ENCODE results near the gene AK8. TPM values are rescaled to one million over a fixed set of nuclear protein-coding genes. Genes with fewer than 3 reads are reported as not detected.

Gene AK8
- total and polyA plus RNA-seq, 2 experiments from 2014 or later: 0.40 to 4.5 TPM

DNA sequence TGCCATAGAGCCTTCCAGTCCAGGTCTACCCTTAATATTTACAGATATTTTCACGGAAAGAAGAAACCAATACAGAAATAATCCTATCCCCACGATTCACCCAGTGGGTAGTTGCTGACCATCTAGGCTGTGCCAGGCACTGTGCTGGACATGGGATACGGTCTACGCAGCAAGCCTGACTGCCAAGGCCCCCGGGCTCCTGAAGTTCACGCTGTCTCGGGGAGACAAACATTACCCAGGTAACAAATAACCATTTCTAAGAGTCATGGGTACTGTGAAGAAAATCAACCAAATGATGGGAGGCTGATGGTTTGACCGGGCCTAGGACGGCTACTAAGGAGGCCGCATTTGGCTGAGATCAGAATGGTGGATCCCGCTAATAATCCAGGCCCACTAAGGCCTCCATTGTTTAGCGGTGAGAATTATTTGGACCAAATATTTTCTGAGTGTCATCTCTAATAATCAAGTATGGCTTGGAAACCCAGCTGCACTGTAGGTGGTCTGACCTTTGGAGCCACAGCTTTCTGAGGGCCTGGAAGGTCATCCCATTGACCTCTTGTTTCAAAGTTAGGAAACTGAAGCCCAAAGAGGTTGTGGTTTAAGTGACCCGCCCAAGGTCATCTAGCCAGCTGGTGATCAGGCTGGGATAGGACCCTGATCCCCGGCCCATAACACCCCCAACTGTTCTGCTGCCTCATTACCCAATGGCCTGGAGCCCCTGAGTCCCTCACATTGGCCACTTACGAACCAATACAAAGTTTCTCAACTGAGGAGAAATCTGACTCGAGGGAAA lies 82.4 kb downstream of the AK8 start:
- Histone ChIP-seq H3K79me2 (no peaks in the 10 kb centered on the region), H3K27me3 (peaks cover 2% of the 10 kb centered on the region), H3K4me3 (no peak overlapping the region), H3K36me3 (replicated peaks; ENCODE audit: insufficient read depth, low read depth) (no peaks in the 10 kb centered on the region), H2AFZ (no peak overlapping the region), H4K20me1 (ENCODE audit: insufficient read depth, poor library complexity, severe bottlenecking) (no peaks in the 10 kb centered on the region), H3K4me2 (no peak overlapping the region), H3K9me3 (ENCODE audit: low read depth) (no peaks in the 10 kb centered on the region), H3K27ac (no peak overlapping the region), H3K4me1 (ENCODE audit: insufficient read depth) (peaks cover 21% of the 10 kb centered on the region), H3K9me2 (replicated peaks; ENCODE audit: insufficient read depth) (no peaks in the 10 kb centered on the region)
- TF ChIP-seq EZH2phosphoT487 (IDR thresholded peaks at IDR 0.05; ENCODE audit: low read depth, severe bottlenecking, unreplicated experiment) (no peak), EZH2 (IDR thresholded peaks at IDR 0.05; ENCODE audit: borderline replicate concordance) (no peak)
- TF ChIP-seq, protein P1, sequence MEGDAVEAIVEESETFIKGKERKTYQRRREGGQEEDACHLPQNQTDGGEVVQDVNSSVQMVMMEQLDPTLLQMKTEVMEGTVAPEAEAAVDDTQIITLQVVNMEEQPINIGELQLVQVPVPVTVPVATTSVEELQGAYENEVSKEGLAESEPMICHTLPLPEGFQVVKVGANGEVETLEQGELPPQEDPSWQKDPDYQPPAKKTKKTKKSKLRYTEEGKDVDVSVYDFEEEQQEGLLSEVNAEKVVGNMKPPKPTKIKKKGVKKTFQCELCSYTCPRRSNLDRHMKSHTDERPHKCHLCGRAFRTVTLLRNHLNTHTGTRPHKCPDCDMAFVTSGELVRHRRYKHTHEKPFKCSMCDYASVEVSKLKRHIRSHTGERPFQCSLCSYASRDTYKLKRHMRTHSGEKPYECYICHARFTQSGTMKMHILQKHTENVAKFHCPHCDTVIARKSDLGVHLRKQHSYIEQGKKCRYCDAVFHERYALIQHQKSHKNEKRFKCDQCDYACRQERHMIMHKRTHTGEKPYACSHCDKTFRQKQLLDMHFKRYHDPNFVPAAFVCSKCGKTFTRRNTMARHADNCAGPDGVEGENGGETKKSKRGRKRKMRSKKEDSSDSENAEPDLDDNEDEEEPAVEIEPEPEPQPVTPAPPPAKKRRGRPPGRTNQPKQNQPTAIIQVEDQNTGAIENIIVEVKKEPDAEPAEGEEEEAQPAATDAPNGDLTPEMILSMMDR (IDR thresholded peaks at IDR 0.05; ENCODE audit: poor library complexity): no peak
- WGBS (ENCODE audit: low lambda C conversion rate, missing lambda C conversion rate): 91% methylated on average over 16 of the region's 16 CpGs
- no peak for DNase-seq (ENCODE audit: low spot score)

DNA sequence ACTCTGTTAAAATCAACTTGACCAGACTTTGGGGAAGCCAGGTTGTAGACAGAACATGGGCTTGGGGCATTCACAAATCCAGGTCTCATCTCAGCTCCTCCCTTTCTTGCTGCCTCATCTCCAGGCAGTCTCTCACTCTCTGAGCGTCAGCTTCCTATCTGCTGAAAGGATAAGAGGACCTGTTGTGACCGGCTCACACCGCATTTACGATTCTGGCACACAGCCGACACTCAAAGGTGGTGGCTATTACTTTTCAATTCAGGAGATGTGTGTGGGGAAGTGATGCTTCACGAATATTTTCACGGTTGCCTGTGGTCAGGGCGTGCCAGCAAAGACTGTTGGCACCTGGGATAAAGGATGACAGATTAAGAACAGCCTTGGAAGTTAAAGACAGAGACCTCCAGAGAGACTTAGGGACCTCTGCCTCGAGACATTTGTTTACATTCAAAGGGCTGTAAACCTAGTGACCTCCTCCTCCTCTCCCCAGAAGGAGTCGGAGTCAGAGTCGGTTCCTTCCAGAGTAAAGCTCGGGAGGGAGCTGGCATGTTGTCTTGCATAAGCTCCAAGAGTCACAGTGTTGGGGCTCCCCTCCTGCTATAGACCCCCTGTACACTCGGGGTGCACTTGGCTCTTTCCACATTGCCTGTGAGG lies 83.2 kb downstream of the AK8 start:
- H3K79me2 ChIP-seq: no peaks in the 10 kb centered on the region
- peak overlapping the region; percentile 19 for H3K27ac ChIP-seq
- peak; percentile 55 for DNase-seq (ENCODE audit: low spot score)

DNA sequence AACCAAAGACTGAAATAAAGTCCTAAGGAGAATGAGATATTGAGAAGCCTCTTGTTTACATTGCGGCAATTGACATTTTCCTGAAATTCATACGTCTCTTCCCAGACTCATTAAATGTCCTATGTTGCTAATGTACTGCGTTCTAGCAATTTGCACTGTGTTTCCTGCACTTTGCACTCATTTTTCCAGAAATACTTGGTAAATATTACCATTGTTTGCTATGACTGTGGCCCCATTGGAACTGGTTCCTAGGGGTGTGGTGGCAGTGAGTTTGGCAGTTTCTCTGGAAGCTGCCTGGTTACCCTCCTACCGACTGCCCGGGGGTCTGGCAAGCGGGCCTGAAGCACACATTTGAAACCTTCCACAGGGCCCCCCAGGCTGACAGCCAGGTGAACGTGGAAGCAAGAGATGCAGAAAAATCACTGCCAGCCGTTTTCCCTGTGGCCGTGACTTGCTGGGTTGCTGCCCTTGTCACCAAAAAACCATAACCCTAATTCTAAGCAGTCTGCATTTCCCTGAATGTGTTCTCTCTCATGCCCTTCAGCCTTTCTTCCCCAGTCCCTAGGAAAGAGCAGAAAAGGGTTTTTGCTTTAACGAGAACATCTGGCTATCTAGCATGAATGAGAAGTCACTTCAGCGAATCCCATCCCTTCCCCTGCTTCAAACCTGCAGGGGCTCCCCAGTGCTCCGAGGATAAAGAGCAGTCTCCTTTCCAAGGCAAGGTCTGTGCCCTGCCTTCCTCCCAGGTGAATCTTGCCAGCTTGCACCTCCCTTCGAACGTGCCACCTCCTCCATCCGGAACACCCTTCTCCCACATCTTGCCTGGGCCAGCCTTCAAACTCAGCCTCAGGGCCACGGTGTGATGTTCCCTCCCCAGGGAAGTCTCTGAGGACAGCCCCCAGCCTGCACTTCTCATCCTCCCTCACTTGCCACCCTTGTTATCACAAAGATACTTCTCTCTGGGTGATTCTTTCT lies 84.2 kb downstream of the AK8 start:
- H3K4me3 ChIP-seq: no peak overlapping the region
- H3K9me2 ChIP-seq (replicated peaks; ENCODE audit: insufficient read depth): no peaks in the 10 kb centered on the region
- no peak for TF ChIP-seq EZH2phosphoT487 (IDR thresholded peaks at IDR 0.05; ENCODE audit: low read depth, severe bottlenecking, unreplicated experiment)
- no peak for TF ChIP-seq EZH2 (IDR thresholded peaks at IDR 0.05; ENCODE audit: borderline replicate concordance)
- TF ChIP-seq, protein P1 (IDR thresholded peaks at IDR 0.05; ENCODE audit: poor library complexity): no peak
- H2AFZ ChIP-seq: no peak overlapping the region
- H3K4me2 ChIP-seq: peak overlapping the region; percentile 42
- H3K36me3 ChIP-seq (replicated peaks; ENCODE audit: insufficient read depth, low read depth): no peaks in the 10 kb centered on the region
- H4K20me1 ChIP-seq (ENCODE audit: insufficient read depth, poor library complexity, severe bottlenecking): no peaks in the 10 kb centered on the region
- H3K9me3 ChIP-seq (ENCODE audit: low read depth): no peaks in the 10 kb centered on the region
- no peak for DNase-seq (ENCODE audit: low spot score)
- H3K4me1 ChIP-seq (ENCODE audit: insufficient read depth): peaks cover 21% of the 10 kb centered on the region
- H3K27me3 ChIP-seq: peaks cover 2% of the 10 kb centered on the region
- H3K79me2 ChIP-seq: no peaks in the 10 kb centered on the region
- H3K27ac ChIP-seq: peak overlapping the region; percentile 19
- WGBS (ENCODE audit: low lambda C conversion rate, missing lambda C conversion rate): 65% methylated on average over 16 of the region's 16 CpGs

More for the DNA sequence above, 83.2 kb downstream of the AK8 start:
- 19% methylated on average over 13 of the region's 13 CpGs for WGBS (ENCODE audit: low lambda C conversion rate, missing lambda C conversion rate)
- H3K4me1 ChIP-seq (ENCODE audit: insufficient read depth): peaks cover 21% of the 10 kb centered on the region
- H3K27me3 ChIP-seq: peaks cover 2% of the 10 kb centered on the region
- H2AFZ ChIP-seq: no peak overlapping the region
- no peak overlapping the region for H3K4me3 ChIP-seq
- no peaks in the 10 kb centered on the region for H3K9me3 ChIP-seq (ENCODE audit: low read depth)
- no peaks in the 10 kb centered on the region for H3K9me2 ChIP-seq (replicated peaks; ENCODE audit: insufficient read depth)
- peak overlapping the region; percentile 36 for H3K4me2 ChIP-seq
- no peaks in the 10 kb centered on the region for H4K20me1 ChIP-seq (ENCODE audit: insufficient read depth, poor library complexity, severe bottlenecking)
- no peaks in the 10 kb centered on the region for H3K36me3 ChIP-seq (replicated peaks; ENCODE audit: insufficient read depth, low read depth)
- TF ChIP-seq, protein P1 (IDR thresholded peaks at IDR 0.05; ENCODE audit: poor library complexity): no peak
- no peak for TF ChIP-seq EZH2phosphoT487 (IDR thresholded peaks at IDR 0.05; ENCODE audit: low read depth, severe bottlenecking, unreplicated experiment)
